ENCODE data around the gene RBPJ.

Gene RBPJ

GRCh38 chr4:26320538-26321372, at the start of gene RBPJ:
Gene RBPJ (plus strand): TSS chr4:26321014. CDS start chr4:26321029, 15 bp downstream.
- DNase-seq: peak; percentile 60 to 98 (median 90)

- DNase-seq: no peak
These were observed 49.1 kb upstream of the RBPJ start for GRCh38 chr4:26271703-26272102.

GRCh38 chr4:26272654-26273615, 47.9 kb upstream of the RBPJ start:
- peak in 9 of 58 donors; percentile 2 to 40 (median 11) for DNase-seq

GRCh38 chr4:26273616-26273980, 47.2 kb upstream of the RBPJ start:
- peak in 12 of 58 donors; percentile 1 to 40 (median 10) for DNase-seq

- no peak for DNase-seq
These were observed 45.5 kb upstream of the RBPJ start for GRCh38 chr4:26275281-26275680.

GRCh38 chr4:26279446-26279845, 41.4 kb upstream of the RBPJ start:
- no peak for DNase-seq

- DNase-seq: no peak
These were observed 38.9 kb upstream of the RBPJ start for GRCh38 chr4:26281881-26282280.

- no peak for DNase-seq
These were observed 36.3 kb upstream of the RBPJ start for GRCh38 chr4:26284536-26284935.

- DNase-seq: no peak
These were observed 35.5 kb upstream of the RBPJ start for GRCh38 chr4:26285272-26285671.

- no peak for DNase-seq
These were observed 33.1 kb upstream of the RBPJ start for GRCh38 chr4:26287756-26288155.

- DNase-seq: peak in 1 of 58 donors; percentile 3
These were observed 32.4 kb upstream of the RBPJ start for GRCh38 chr4:26288355-26288909.

GRCh38 chr4:26289401-26289800, 31.4 kb upstream of the RBPJ start:
- no peak for DNase-seq

GRCh38 chr4:26290321-26290720, 30.5 kb upstream of the RBPJ start:
- DNase-seq: no peak

- DNase-seq: no peak
These were observed 25.9 kb upstream of the RBPJ start for GRCh38 chr4:26294904-26295303.

GRCh38 chr4:26296021-26296420, 24.8 kb upstream of the RBPJ start:
- no peak for DNase-seq

- no peak for DNase-seq
These were observed 24.3 kb upstream of the RBPJ start for GRCh38 chr4:26296514-26296913.

- no peak for DNase-seq
These were observed 23.6 kb upstream of the RBPJ start for GRCh38 chr4:26297219-26297618.

- DNase-seq: no peak
These were observed 22.4 kb upstream of the RBPJ start for GRCh38 chr4:26298198-26298947.

- no peak for DNase-seq
These were observed 21.4 kb upstream of the RBPJ start for GRCh38 chr4:26299254-26299882.

Data from anterior cingulate cortex (tissue), 58 donors.